Stimulated activated memory B cell treated with anti-CD40 and anti-IgM and Interleukin-4, amounts not matched to agents 10 μg/mL and 1 μg/mL and 100 μg/mL, for 72 hours (primary cell): Measurements from ENCODE around the gene HSPB3.
"Not testable (repeated sequence)": the region's sequence is repeated elsewhere in the genome, so short reads cannot be mapped to it uniquely, and the experiment has no call there.

Experiments used
- ATAC-seq: fragments of 150-1000 bp; cut with Tn5 transposase; 2 replicates; pipeline ENCODE4 v1.10.0; 2021
- H3K27ac Mint-ChIP-seq: one replicate; pipeline ENCODE4 v1.8.0; 2022; ENCODE audit warnings: mild to moderate bottlenecking, mixed read lengths
- H3K27me3 Mint-ChIP-seq: one replicate; pipeline ENCODE4 v1.8.0; 2022; ENCODE audit warnings: mixed read lengths
- H3K36me3 Mint-ChIP-seq: one replicate; pipeline ENCODE4 v1.8.0; 2022; ENCODE audit warnings: mixed read lengths
- H3K4me1 Mint-ChIP-seq: one replicate; pipeline ENCODE4 v1.8.0; 2022; ENCODE audit warnings: mixed read lengths
- H3K4me3 Mint-ChIP-seq: one replicate; pipeline ENCODE4 v1.8.0; 2022; ENCODE audit warnings: mild to moderate bottlenecking, moderate library complexity, mixed read lengths
- H3K9me3 Mint-ChIP-seq: one replicate; pipeline ENCODE4 v1.8.0; 2022; ENCODE audit warnings: mixed read lengths

Gene HSPB3

GRCh38 chr5:54476682-54477081 is 21.2 kb downstream of the HSPB3 start:
- Mint-ChIP-seq H3K4me3 (no peak overlapping the region), H3K27me3 (peaks cover 15% of the 10 kb centered on the region), H3K36me3 (no peaks in the 10 kb centered on the region), H3K9me3 (no peaks in the 10 kb centered on the region), H3K4me1 (peaks cover 17% of the 10 kb centered on the region), H3K27ac (no peak overlapping the region)
- no peak for ATAC-seq

- Mint-ChIP-seq H3K4me1 (peaks cover 12% of the 10 kb centered on the region), H3K27ac (no peak overlapping the region), H3K4me3 (no peak overlapping the region), H3K27me3 (peaks cover 29% of the 10 kb centered on the region), H3K36me3 (no peaks in the 10 kb centered on the region), H3K9me3 (no peaks in the 10 kb centered on the region)
- no peak for ATAC-seq
Observed at GRCh38 chr5:54477941-54478478, 22.5 kb downstream of the HSPB3 start.

- no peak for ATAC-seq
- Mint-ChIP-seq H3K27me3 (peaks cover 30% of the 10 kb centered on the region), H3K27ac (no peak overlapping the region), H3K36me3 (no peaks in the 10 kb centered on the region), H3K4me1 (peaks cover 12% of the 10 kb centered on the region), H3K9me3 (peaks cover 2% of the 10 kb centered on the region), H3K4me3 (no peak overlapping the region)
Observed at GRCh38 chr5:54480296-54480695, 24.8 kb downstream of the HSPB3 start.

GRCh38 chr5:54484219-54484894 is 28.9 kb downstream of the HSPB3 start:
- ATAC-seq = no peak
- H3K36me3 Mint-ChIP-seq = no peaks in the 10 kb centered on the region
- no peak overlapping the region for H3K4me3 Mint-ChIP-seq
- H3K4me1 Mint-ChIP-seq = peaks cover 12% of the 10 kb centered on the region
- H3K27ac Mint-ChIP-seq = no peak overlapping the region
- peaks cover 30% of the 10 kb centered on the region for H3K27me3 Mint-ChIP-seq
- peaks cover 2% of the 10 kb centered on the region for H3K9me3 Mint-ChIP-seq

GRCh38 chr5:54485659-54486058 is 30.2 kb downstream of the HSPB3 start:
- peaks cover 25% of the 10 kb centered on the region for H3K27me3 Mint-ChIP-seq
- H3K4me3 Mint-ChIP-seq, H3K27ac Mint-ChIP-seq: not testable (repeated sequence)

GRCh38 chr5:54489648-54489979 is 34.1 kb downstream of the HSPB3 start:
- not testable (repeated sequence) for H3K36me3 Mint-ChIP-seq, H3K27me3 Mint-ChIP-seq, ATAC-seq, H3K9me3 Mint-ChIP-seq, H3K4me3 Mint-ChIP-seq, H3K4me1 Mint-ChIP-seq, H3K27ac Mint-ChIP-seq

More at GRCh38 chr5:54485659-54486058, 30.2 kb downstream of the HSPB3 start:
- H3K9me3 Mint-ChIP-seq, H3K4me1 Mint-ChIP-seq, H3K36me3 Mint-ChIP-seq, ATAC-seq: not testable (repeated sequence)

- H3K36me3 Mint-ChIP-seq = no peaks in the 10 kb centered on the region
- no peak overlapping the region for H3K27ac Mint-ChIP-seq
- no peak for ATAC-seq
- H3K4me3 Mint-ChIP-seq = no peak overlapping the region
- H3K4me1 Mint-ChIP-seq = no peaks in the 10 kb centered on the region
- H3K9me3 Mint-ChIP-seq = no peaks in the 10 kb centered on the region
- H3K27me3 Mint-ChIP-seq = peaks cover 12% of the 10 kb centered on the region
Observed at GRCh38 chr5:54491326-54491725, 35.8 kb downstream of the HSPB3 start.

- Mint-ChIP-seq H3K4me1 (no peaks in the 10 kb centered on the region), H3K27me3 (peaks cover 15% of the 10 kb centered on the region), H3K9me3 (no peaks in the 10 kb centered on the region), H3K27ac (no peak overlapping the region), H3K4me3 (no peak overlapping the region), H3K36me3 (no peaks in the 10 kb centered on the region)
- no peak for ATAC-seq
Observed at GRCh38 chr5:54492178-54492577, 36.7 kb downstream of the HSPB3 start.

GRCh38 chr5:54495027-54495426 is 39.5 kb downstream of the HSPB3 start:
- Mint-ChIP-seq H3K4me1 (no peaks in the 10 kb centered on the region), H3K27me3 (peaks cover 27% of the 10 kb centered on the region), H3K36me3 (no peaks in the 10 kb centered on the region), H3K4me3 (no peak overlapping the region), H3K27ac (no peak overlapping the region), H3K9me3 (peaks cover 7% of the 10 kb centered on the region)
- ATAC-seq = no peak
